ENCODE results near the gene FILIP1L. TPM values are rescaled to one million over a fixed set of nuclear protein-coding genes. Genes with fewer than 3 reads are reported as not detected.

Gene FILIP1L
- total and polyA plus RNA-seq, 2 of the 13 experiments (the other 11 are each of a cell fraction or from before 2014, with no cell fraction given) = 8.1 to 187 TPM

DNA sequence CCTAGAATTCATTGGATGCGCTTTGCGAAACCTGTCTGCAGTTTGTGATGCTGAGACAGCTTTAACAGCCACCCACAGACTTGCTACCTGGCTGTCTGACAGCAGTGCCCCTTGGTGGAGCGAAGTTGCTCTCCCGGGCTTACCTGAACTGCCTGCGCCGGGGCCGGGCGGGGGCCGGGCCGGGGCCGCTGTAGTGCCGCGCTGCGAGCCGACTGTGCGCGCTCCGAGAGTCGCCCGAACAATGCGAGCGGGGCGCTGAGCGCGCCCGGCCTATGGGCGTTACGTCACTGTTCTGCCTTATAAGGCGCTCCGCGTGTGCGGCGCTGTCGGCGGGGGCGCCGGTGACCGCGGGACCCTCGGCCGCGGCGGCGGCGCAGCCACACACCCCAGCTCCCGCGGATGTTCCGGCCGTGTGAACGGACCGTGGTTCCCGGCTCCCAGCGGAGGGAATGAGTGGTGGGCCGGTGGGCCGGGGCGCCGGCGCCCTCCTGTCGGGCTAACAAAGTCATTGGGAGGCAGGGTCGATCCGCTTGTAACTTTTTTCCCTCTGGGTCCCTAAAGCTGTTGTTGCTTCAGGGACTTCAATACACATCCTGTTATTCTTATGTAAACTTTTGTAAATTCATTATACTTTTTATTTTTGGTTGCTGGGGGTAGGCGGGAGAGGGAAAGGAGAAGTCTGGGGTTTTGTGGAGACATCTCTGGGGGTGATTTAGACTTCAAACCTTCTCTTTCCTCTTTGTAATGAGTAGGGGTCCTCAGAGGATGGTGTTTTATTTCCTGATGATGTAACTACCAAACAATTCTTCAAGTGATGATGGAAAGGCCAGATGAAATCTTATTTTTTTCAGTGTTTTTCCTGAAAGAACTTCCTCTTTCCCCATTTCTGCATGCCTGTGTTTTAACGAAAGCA lies 238.1 kb downstream of the FILIP1L start (continued):
- TF ChIP-seq ONECUT2 (CRISPR knock-in tag; IDR thresholded peaks at IDR 0.05) (no peak), ZNF782 (CRISPR knock-in tag; IDR thresholded peaks at IDR 0.05; ENCODE audit: borderline replicate concordance) (0 out of 2 replicates have a peak, but pooled peaks have one; percentile 66), ZNF768 (CRISPR knock-in tag; IDR thresholded peaks at IDR 0.05) (peak; percentile 73; the same call in 1 of the 2 replicates), RELA (CRISPR knock-in tag; IDR thresholded peaks at IDR 0.05) (no peak), ZNF747 (CRISPR knock-in tag; IDR thresholded peaks at IDR 0.05; ENCODE audit: borderline replicate concordance) (peak; percentile 57; the same call in 1 of the 2 replicates), FOSL2 (CRISPR knock-in tag; IDR thresholded peaks at IDR 0.05) (no peak; the same call in 1 of the 2 replicates), SOX13 (IDR thresholded peaks at IDR 0.05) (no peak), SOX13 (CRISPR knock-in tag; conservative IDR thresholded peaks at IDR 0.05 in 1 of 2, IDR thresholded peaks at IDR 0.05 in 1 of 2) (peak in 1 of 2 experiments; percentile 46; a peak in 1 of 4 replicates), PCBP2 (optimal IDR thresholded peaks at IDR 0.05; ENCODE audit: low read depth, low read length, poor library complexity, severe bottlenecking) (no peak), HOXD1 (CRISPR knock-in tag; IDR thresholded peaks at IDR 0.05) (peak; percentile 66; the same call in 1 of the 2 replicates), ATF1 (CRISPR knock-in tag; IDR thresholded peaks at IDR 0.05) (no peak), BCL6 (CRISPR knock-in tag; IDR thresholded peaks at IDR 0.05) (0 out of 2 replicates have a peak, but pooled peaks have one; percentile 28), PAX8 (CRISPR knock-in tag; IDR thresholded peaks at IDR 0.05; ENCODE audit: borderline replicate concordance) (peak; percentile 86; the same call in 1 of the 2 replicates), GATA4 (IDR thresholded peaks at IDR 0.05; ENCODE audit: borderline replicate concordance, low read depth) (peak; percentile 29; the same call in 1 of the 2 replicates), BRD4 (CRISPR knock-in tag; IDR thresholded peaks at IDR 0.05) (peak; percentile 72; the same call in 1 of the 2 replicates), SUZ12 (IDR thresholded peaks at IDR 0.05; ENCODE audit: low read depth, low read length) (no peak), KLF16 (CRISPR knock-in tag; IDR thresholded peaks at IDR 0.05) (peak in 1 of 2 experiments; percentile 68; a peak in 1 of 4 replicates)
- TF ChIP-seq, protein P1, sequence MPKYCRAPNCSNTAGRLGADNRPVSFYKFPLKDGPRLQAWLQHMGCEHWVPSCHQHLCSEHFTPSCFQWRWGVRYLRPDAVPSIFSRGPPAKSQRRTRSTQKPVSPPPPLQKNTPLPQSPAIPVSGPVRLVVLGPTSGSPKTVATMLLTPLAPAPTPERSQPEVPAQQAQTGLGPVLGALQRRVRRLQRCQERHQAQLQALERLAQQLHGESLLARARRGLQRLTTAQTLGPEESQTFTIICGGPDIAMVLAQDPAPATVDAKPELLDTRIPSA (CRISPR knock-in tag; IDR thresholded peaks at IDR 0.05; ENCODE audit: borderline replicate concordance) = no peak
- TF ChIP-seq, protein P2, sequence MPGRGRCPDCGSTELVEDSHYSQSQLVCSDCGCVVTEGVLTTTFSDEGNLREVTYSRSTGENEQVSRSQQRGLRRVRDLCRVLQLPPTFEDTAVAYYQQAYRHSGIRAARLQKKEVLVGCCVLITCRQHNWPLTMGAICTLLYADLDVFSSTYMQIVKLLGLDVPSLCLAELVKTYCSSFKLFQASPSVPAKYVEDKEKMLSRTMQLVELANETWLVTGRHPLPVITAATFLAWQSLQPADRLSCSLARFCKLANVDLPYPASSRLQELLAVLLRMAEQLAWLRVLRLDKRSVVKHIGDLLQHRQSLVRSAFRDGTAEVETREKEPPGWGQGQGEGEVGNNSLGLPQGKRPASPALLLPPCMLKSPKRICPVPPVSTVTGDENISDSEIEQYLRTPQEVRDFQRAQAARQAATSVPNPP (CRISPR knock-in tag; IDR thresholded peaks at IDR 0.05) = no peak
- TF ChIP-seq, protein P3, sequence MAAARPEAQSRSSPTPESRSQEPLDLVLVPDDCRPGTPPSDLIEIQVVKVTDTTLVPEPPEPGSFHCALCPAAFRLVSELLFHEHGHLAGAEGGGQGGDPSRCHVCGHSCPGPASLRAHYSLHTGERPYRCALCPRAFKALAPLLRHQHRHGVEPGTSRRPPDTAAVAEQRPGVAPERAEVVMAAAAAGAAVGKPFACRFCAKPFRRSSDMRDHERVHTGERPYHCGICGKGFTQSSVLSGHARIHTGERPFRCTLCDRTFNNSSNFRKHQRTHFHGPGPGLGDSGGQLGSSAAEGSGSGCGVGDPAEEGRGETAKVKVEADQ (CRISPR knock-in tag; IDR thresholded peaks at IDR 0.05; ENCODE audit: borderline replicate concordance) = peak; percentile 69; the same call in 1 of the 2 replicates
- TF ChIP-seq, protein P4, sequence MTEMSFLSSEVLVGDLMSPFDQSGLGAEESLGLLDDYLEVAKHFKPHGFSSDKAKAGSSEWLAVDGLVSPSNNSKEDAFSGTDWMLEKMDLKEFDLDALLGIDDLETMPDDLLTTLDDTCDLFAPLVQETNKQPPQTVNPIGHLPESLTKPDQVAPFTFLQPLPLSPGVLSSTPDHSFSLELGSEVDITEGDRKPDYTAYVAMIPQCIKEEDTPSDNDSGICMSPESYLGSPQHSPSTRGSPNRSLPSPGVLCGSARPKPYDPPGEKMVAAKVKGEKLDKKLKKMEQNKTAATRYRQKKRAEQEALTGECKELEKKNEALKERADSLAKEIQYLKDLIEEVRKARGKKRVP (CRISPR knock-in tag; IDR thresholded peaks at IDR 0.05) = peak in 1 of 2 experiments; percentile 82; a peak in 1 of 4 replicates

Data from HepG2 (cell line).